Amygdala (tissue), 56 donors: ENCODE measurements around the gene GRIN3B.

ENCODE experiments used
- DNase-seq, 56 donors: peaks; one replicate each; lab custom pipeline; 2025; lab: John Stamatoyannopoulos, UW

The GRIN3B gene

GRCh38 chr19:1004204-1004802 lies 4.1 kb downstream of the GRIN3B start:
- DNase-seq, result no peak

DNA sequence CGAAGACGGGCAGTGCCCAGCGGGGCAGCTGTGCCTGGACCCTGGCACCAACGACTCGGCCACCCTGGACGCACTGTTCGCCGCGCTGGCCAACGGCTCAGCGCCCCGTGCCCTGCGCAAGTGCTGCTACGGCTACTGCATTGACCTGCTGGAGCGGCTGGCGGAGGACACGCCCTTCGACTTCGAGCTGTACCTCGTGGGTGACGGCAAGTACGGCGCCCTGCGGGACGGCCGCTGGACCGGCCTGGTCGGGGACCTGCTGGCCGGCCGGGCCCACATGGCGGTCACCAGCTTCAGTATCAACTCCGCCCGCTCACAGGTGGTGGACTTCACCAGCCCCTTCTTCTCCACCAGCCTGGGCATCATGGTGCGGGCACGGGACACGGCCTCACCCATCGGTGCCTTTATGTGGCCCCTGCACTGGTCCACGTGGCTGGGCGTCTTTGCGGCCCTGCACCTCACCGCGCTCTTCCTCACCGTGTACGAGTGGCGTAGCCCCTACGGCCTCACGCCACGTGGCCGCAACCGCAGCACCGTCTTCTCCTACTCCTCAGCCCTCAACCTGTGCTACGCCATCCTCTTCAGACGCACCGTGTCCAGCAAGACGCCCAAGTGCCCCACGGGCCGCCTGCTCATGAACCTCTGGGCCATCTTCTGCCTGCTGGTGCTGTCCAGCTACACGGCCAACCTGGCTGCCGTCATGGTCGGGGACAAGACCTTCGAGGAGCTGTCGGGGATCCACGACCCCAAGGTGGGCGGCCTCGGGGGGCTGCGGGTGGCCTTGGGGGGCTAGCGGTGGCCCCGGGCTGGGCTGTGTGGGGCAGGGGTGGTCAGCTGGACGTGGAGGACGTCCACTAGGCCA lies 4.8 kb downstream of the GRIN3B start:
- no peak for DNase-seq

DNA sequence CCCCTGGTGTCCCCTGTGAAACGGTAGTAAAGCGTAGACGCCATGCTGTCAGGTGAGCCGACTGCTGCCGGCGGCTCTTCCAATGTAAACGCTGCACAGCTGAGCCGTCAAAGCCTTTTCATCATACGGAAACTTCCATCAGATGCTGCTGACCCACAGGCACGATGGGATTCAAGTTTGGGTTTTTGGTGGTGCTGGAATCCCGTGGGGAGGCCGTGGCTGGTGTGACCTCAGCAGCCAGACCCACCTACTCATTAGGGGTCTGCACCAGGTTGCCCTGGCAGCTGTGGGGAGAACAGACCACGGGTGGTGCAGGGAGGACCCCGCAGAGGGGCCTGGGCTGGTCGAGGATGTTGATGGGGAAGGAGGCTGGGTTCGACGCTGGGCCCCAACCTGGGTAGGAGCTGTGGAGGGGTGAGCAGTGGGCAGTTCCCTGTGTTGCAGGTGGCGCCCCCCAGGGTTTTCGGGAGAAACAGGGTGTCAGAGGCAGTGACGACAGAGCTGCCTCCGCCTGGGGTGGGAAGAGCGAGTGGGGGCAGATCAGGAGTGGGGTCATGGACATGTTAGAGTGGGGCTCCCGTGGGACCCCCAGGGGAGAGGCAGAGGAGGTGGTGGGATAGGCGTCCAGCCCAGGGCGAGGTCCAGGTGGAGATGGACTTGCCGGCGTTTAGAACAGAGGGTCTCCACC lies 6.6 kb downstream of the GRIN3B start:
- DNase-seq, result no peak

- no peak for DNase-seq
Observed at GRCh38 chr19:1007399-1008251, 7.4 kb downstream of the GRIN3B start.

GRCh38 chr19:1008268-1009040 lies 8.2 kb downstream of the GRIN3B start:
- no peak for DNase-seq

DNA sequence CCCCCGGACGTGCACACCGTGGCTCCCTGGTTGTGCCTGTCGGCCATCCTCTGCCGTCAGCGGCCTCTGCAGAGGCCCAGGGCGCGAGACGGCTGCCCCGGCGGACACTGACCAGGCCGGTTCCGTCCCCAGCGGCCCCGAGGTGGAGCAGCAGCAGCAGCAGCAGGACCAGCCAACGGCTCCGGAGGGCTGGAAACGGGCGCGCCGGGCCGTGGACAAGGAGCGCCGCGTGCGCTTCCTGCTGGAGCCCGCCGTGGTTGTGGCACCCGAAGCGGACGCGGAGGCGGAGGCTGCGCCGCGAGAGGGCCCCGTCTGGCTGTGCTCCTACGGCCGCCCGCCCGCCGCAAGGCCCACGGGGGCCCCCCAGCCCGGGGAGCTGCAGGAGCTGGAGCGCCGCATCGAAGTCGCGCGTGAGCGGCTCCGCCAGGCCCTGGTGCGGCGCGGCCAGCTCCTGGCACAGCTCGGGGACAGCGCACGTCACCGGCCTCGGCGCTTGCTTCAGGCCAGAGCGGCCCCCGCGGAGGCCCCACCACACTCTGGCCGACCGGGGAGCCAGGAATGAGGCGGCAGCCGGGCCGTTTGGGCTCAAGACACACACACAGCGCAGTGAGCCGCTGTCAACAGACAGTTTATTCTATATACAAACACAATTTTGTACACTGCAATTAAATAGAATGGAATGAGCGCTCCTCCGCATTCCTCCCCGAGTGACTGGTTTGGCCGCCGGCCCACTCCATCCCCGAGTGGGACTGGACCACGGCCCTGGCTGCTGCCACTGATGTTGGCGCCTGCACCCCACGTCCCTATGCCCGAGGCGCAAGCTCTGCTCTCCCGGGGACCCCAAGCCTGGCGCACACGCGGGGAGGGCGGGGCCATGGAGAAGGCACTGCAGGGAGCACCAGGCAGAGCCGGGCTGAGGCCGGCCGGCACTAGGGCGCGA lies 9.1 kb downstream of the GRIN3B start:
- peak in 1 of 56 donors; percentile 13 for DNase-seq

DNA sequence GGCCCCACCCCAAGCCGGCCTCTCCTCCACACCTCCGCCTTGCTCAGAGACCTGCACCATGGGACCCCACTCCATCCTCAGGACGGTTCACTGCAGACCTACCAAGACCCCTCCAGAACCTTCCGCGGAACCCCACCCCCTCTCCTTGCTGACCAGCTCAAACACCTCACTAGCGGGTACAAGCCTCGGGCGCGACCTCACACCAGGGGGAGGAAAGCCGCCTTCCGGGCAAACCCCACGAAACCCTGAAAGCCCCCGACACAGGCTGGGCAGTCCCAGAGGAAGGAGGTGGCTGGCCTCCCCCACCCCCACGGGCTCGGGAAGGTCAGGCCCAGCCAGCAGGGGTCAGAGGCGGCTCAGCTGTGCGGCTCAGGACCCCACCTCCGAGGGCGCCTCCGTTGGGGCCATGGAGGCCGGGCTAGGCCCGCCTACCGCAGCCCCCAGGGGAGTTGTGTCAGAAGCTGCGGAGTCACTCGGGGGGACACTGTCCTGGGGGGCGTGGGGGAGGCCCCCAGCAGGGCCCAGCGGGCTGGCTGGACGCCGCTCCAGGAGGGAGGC lies 9.8 kb downstream of the GRIN3B start:
- DNase-seq, result no peak

DNA sequence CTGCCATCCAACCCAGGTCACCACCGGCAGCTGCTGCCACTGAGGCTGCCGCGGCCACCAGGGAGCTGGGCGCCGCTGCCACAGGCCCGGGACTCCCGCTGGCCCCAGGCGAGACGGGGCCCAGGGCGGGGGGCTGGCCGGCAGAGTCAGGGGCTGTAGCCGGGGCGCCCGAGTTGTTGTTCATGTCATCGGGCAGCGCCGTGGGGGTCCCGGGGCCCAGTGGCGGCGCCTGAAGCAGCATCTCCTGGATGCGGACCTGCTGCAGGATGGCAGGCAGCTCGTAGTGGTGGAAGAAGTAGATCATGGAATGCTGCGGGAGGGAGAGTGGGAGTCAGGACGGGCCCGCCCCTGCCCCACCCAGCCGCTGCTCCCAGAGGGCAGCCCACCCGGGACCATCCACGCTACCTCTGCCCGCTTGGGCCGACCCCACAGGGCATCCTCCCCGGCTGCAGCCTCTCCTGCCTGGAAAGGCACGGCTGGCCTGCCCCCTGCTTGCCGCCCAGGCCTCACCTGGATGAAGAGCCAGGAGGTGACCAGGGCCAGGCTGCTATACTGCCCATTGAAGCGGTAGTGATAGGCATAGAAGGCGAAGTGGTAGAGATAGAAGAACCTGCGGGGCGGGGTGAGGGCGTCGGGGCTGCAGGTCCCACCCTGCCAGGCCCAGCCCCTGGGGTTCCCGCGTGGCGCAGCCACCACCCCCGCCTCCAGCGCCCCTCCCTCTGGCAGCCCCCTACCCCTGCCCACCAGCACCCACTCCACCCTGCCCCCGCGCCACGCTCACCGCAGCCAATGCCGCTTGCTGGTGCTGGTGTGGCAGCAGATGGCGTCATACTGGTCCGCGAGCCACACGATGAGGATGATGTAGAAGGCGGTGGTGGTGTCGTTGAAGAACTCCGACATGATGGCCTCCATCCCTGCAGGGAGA lies 10.6 kb downstream of the GRIN3B start:
- no peak for DNase-seq

DNA sequence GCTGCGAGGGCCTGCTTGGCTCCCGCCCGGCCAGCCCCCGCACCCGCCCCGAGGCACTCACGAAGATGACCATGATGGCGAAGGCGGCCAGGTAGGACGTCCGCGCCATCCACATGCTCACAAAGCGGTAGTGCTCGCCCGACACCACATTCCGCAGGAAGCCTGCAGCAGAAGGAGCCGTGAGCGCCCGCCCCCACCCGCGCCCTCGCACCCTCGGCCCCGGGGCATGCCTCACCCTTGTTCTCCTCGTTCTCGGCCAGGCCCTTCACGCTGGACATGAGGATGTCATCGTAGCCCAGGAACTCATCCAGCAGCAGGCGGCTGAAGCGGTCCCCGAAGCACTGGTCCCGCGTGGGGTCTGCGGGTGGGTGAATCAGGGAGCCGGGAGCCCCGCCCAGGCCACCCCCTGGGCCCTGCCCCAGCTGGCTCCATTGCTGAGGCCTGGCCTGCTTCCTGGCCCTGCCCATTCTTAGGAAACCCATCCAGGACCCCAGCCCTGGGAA lies 11.7 kb downstream of the GRIN3B start:
- no peak for DNase-seq

DNA sequence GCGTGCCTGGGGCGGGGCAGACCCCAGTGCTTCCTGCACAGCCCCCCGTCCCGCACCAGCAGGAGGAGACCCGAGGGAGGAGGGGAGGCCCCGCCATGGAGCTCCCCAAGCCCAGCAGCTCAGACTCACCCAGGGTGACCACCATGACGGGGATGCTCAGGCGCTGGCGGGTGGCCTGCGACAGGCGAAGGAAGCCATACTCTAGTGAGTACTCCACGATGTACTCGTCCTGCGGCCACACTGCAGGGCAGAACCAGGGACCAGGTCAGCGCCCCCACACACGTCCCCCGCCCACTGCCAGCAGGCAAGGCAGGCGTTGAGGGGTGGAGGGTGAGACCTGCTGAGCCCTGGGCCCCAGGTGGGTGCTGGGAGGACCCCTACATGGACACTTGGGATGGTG lies 12.1 kb downstream of the GRIN3B start:
- no peak for DNase-seq

GRCh38 chr19:1013218-1013617 lies 13.0 kb downstream of the GRIN3B start:
- DNase-seq, result no peak

DNA sequence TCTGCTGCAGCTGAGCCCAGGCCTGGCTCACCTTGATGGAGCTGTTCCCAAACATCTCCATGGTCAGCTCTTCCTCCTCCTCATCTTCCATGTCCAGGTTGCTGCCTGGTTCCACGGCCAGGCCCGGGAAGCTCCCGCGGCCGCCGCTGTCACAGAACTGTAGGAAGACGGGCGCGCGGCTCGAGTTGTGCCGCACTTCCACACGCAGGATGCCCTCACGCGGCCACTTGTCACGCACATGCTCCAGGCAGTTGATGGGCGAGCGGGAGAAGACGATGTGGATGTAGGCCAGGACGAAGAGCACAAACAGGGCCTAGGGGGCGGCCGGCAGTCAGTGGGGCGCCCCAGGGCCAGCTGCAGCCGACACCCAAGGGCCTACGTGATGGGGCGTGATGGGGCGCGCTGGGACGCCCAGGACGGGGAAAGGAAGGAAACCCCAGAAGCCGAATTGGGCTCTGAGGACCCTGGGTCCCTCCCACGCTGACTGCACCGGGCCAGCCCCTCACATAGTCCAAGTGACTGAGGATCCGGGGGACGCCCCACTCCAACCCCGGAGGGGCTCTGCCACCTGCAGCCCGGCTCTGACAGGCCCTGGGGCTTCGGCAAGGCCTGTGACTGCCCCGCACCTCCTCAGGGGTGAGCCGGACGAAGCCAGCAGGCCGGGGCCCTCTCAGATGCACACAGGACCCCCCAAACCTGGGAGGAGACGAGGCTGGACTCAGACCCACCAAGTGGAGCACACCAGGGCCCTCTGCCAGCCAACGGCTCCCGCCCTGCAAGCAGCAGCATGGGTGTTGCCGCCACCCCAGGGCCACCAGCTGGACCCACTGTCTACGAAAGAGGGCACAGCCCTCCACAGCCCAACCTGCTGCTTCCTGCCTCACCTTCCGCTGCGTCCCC lies 14.2 kb downstream of the GRIN3B start:
- no peak for DNase-seq

DNA sequence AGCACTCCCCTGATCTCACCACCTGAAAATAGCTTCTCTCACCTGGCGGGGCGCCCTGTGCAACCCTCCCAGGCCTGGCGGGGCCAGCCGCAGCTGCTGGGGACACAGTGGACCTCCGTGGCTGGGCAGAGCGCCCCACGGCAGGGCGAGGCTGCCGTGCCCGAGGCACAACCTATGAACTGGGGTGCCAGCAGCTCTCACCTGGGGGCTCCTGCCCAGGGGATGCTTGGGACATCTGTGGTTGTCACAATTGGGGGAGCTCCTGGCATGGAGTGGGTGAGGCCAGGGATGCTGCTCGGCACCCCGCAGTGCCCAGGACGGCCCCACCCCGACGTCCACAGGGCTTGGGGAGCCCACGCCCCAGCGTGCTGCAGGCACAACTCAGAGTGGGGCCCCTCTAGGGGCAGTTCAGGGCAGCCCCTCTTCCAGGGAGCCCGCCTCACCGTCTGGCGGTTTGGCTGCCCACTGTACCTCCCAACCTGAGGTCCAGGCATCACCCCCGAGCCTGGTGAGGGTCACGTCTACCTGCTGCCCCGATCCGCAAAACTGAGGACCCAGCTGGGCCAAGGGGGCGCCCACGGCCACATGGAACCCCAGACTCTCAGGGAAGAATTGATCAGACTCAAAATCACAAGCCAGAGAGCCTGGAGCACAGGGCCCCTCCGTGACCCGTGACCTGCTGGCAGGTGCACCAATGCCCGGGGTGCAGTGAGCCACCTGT lies 15.0 kb downstream of the GRIN3B start:
- no peak for DNase-seq

GRCh38 chr19:1015782-1016646 lies 15.8 kb downstream of the GRIN3B start:
- no peak for DNase-seq
